Thyroid gland (tissue), 4 donors: ENCODE measurements around the gene MYBL2.

Source experiments
- CTCF ChIP-seq, 6 experiments: fragments of 200-600 bp in 3 of 6; fragments of 450-650 bp in 3 of 6; sonication (generic) in 3 of 6; IDR thresholded peaks; one replicate each; pipeline ENCODE4 v1.5.1; 2016 to 2019; ENCODE audit warnings: antibody characterized with exemption in 6 of 6, mild to moderate bottlenecking in 2 of 6, inconsistent platforms in 1 of 6, moderate library complexity in 1 of 6
- POLR2A ChIP-seq, 2 donors: fragments of 450-650 bp; IDR thresholded peaks; one replicate each; pipeline ENCODE4 v1.6.1; 2017; ENCODE audit warnings: antibody characterized with exemption in 2 of 2, mild to moderate bottlenecking in 2 of 2, moderate library complexity in 1 of 2

- TF ChIP-seq CTCF (IDR thresholded peaks at IDR 0.05) (no peak), POLR2A (IDR thresholded peaks at IDR 0.05) (no peak)
Observed at GRCh38 chr20:43658069-43658722, 8.7 kb upstream of the MYBL2 start.
